Bone marrow (tissue), 2 donors: Measurements from ENCODE around the gene TMEM255B.

ENCODE experiments used
- DNase-seq, 2 donors: peaks; one replicate each; lab custom pipeline; 2025; lab: John Stamatoyannopoulos, UW

TMEM255B gene

GRCh38 chr13:113768018-113768905 lies 9.2 kb downstream of the TMEM255B start:
- no peak for DNase-seq

GRCh38 chr13:113769106-113769505 lies 10.1 kb downstream of the TMEM255B start:
- DNase-seq: no peak

- no peak for DNase-seq
Observed at GRCh38 chr13:113769881-113770280, 10.9 kb downstream of the TMEM255B start.

- no peak for DNase-seq
Observed at GRCh38 chr13:113770441-113770840, 11.4 kb downstream of the TMEM255B start.

GRCh38 chr13:113770937-113771336 lies 11.9 kb downstream of the TMEM255B start:
- no peak for DNase-seq

GRCh38 chr13:113771709-113772331 lies 12.8 kb downstream of the TMEM255B start:
- DNase-seq: peak in 1 of 2 donors; percentile 88

- DNase-seq: no peak
Observed at GRCh38 chr13:113774177-113775107, 15.4 kb downstream of the TMEM255B start.

GRCh38 chr13:113775451-113776145 lies 16.6 kb downstream of the TMEM255B start:
- DNase-seq: no peak

GRCh38 chr13:113776231-113777125 lies 17.5 kb downstream of the TMEM255B start:
- DNase-seq: no peak

- no peak for DNase-seq
Observed at GRCh38 chr13:113777311-113778260, 18.6 kb downstream of the TMEM255B start.

GRCh38 chr13:113781571-113781970 lies 22.5 kb downstream of the TMEM255B start:
- DNase-seq: no peak

GRCh38 chr13:113782472-113782871 lies 23.4 kb downstream of the TMEM255B start:
- no peak for DNase-seq

- no peak for DNase-seq
Observed at GRCh38 chr13:113783200-113783881, 24.3 kb downstream of the TMEM255B start.

- no peak for DNase-seq
Observed at GRCh38 chr13:113783966-113784644, 25.1 kb downstream of the TMEM255B start.

GRCh38 chr13:113784645-113785024 lies 25.6 kb downstream of the TMEM255B start:
- DNase-seq: no peak

GRCh38 chr13:113785051-113786010 lies 26.3 kb downstream of the TMEM255B start:
- DNase-seq: peak in 1 of 2 donors; percentile 78

GRCh38 chr13:113786262-113786841 lies 27.3 kb downstream of the TMEM255B start:
- DNase-seq: peak in 1 of 2 donors; percentile 15
